Measurements from ENCODE around the gene ADH1C.

The ADH1C gene

GRCh38 chr4:99314211-99314610, 38.3 kb downstream of the ADH1C start:
- H3K27me3 ChIP-seq (ENCODE audit: insufficient read depth, low read length), result no peaks in the 10 kb centered on the region
- no peak overlapping the region for H2AFZ ChIP-seq (ENCODE audit: low read depth, low read length)
- H3K36me3 ChIP-seq (ENCODE audit: insufficient read depth, low read length), result no peaks in the 10 kb centered on the region
- H3K9me3 ChIP-seq (ENCODE audit: low read length), result no peaks in the 10 kb centered on the region
- H3K4me3 ChIP-seq (ENCODE audit: low read length), result no peak overlapping the region
- H3K4me1 ChIP-seq (ENCODE audit: insufficient read depth, low read length), result no peaks in the 10 kb centered on the region

- Histone ChIP-seq H3K9me3 (ENCODE audit: low read length) (no peaks in the 10 kb centered on the region), H2AFZ (ENCODE audit: low read depth, low read length) (no peak overlapping the region), H3K36me3 (ENCODE audit: insufficient read depth, low read length) (no peaks in the 10 kb centered on the region), H3K27me3 (ENCODE audit: insufficient read depth, low read length) (no peaks in the 10 kb centered on the region), H3K4me3 (ENCODE audit: low read length) (no peak overlapping the region), H3K4me1 (ENCODE audit: insufficient read depth, low read length) (no peaks in the 10 kb centered on the region)
Observed at GRCh38 chr4:99310389-99310788, 42.2 kb downstream of the ADH1C start.

GRCh38 chr4:99305638-99306400, 46.7 kb downstream of the ADH1C start:
- Histone ChIP-seq H3K36me3 (ENCODE audit: insufficient read depth, low read length) (no peaks in the 10 kb centered on the region), H3K4me3 (ENCODE audit: low read length) (no peak overlapping the region), H3K27me3 (ENCODE audit: insufficient read depth, low read length) (no peaks in the 10 kb centered on the region), H2AFZ (ENCODE audit: low read depth, low read length) (no peak overlapping the region), H3K4me1 (ENCODE audit: insufficient read depth, low read length) (no peaks in the 10 kb centered on the region), H3K9me3 (ENCODE audit: low read length) (no peaks in the 10 kb centered on the region)

DNA sequence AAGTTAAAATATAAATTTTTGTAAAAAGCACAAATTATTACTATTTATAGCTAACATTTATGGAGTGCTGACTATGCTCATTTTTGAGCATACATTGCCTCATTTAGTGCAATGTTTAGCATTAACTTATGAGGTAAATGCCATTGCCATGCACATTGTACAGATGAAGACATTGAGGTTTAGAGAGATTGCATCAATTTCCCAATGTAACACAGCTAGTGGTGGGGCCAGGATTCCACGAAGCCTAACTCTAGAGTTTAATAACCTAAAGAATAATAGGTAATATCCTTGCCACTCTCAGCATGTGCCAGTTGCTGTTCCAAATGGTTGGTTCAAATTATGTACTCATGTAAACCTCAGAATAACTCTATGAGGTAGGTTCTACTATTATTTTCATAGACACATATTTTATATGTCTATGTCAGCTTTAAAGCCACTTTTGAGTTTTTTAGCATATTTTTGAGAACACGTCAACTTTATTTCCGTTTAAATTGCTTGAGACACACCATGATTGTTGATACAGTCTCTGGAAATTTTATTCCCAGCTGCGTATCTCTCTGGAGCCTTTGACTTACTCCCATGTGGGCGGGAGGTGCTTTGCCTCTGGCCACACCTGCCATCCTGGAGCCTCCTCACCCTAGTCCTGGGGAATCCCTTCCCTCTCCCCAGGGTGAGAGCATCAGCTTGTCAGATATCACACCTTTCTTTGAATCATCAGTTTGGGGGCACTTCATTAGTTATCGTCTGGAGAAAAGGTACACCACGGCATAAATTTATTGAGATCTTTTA, 51.0 kb downstream of the ADH1C start:
- Histone ChIP-seq H3K4me3 (ENCODE audit: low read length) (no peak overlapping the region), H3K9me3 (ENCODE audit: low read length) (no peaks in the 10 kb centered on the region), H2AFZ (ENCODE audit: low read depth, low read length) (no peak overlapping the region), H3K27me3 (ENCODE audit: insufficient read depth, low read length) (no peaks in the 10 kb centered on the region), H3K36me3 (ENCODE audit: insufficient read depth, low read length) (no peaks in the 10 kb centered on the region), H3K4me1 (ENCODE audit: insufficient read depth, low read length) (no peaks in the 10 kb centered on the region)

GRCh38 chr4:99300934-99301333, 51.6 kb downstream of the ADH1C start:
- no peaks in the 10 kb centered on the region for H3K4me1 ChIP-seq (ENCODE audit: insufficient read depth, low read length)
- H3K4me3 ChIP-seq (ENCODE audit: low read length), result no peak overlapping the region
- no peaks in the 10 kb centered on the region for H3K36me3 ChIP-seq (ENCODE audit: insufficient read depth, low read length)
- H3K27me3 ChIP-seq (ENCODE audit: insufficient read depth, low read length), result no peaks in the 10 kb centered on the region
- no peak overlapping the region for H2AFZ ChIP-seq (ENCODE audit: low read depth, low read length)
- H3K9me3 ChIP-seq (ENCODE audit: low read length), result no peaks in the 10 kb centered on the region

DNA sequence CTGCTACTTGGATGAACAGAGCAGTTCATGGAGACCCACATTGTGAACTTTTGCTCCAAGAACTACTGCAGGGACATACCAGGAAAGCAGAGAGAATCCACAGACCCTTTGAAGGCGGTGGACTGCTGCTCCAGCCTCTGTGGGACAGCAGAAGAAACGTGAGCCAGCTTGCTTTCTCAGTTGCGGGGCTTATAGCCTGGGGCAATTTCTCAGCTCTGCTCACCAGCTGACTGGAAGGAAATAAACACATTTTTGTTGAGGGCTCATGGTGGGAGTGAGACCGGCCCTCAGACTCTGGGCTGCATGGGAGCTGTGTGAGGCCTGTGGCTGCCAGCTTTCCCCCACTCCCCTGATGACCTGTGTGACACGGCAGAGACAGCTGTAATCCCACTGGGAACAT, 59.2 kb downstream of the ADH1C start:
- H3K4me1 ChIP-seq (ENCODE audit: insufficient read depth, low read length), result no peaks in the 10 kb centered on the region
- no peak overlapping the region for H2AFZ ChIP-seq (ENCODE audit: low read depth, low read length)
- H3K27me3 ChIP-seq (ENCODE audit: insufficient read depth, low read length), result no peaks in the 10 kb centered on the region
- no peaks in the 10 kb centered on the region for H3K36me3 ChIP-seq (ENCODE audit: insufficient read depth, low read length)
- no peak overlapping the region for H3K4me3 ChIP-seq (ENCODE audit: low read length)
- no peaks in the 10 kb centered on the region for H3K9me3 ChIP-seq (ENCODE audit: low read length)

- Histone ChIP-seq H3K9me3 (ENCODE audit: low read length) (no peaks in the 10 kb centered on the region), H2AFZ (ENCODE audit: low read depth, low read length) (no peak within 1 kb of the TSS), H3K36me3 (ENCODE audit: insufficient read depth, low read length) (no peaks in the 10 kb centered on the region), H3K27me3 (ENCODE audit: insufficient read depth, low read length) (no peaks in the 10 kb centered on the region), H3K4me3 (ENCODE audit: low read length) (no peak within 1 kb of the TSS), H3K4me1 (ENCODE audit: insufficient read depth, low read length) (no peaks in the 10 kb centered on the region)
Observed at GRCh38 chr4:99290848-99291786, 61.4 kb downstream of the ADH1C start, which contains the start of gene ADH1A. Gene ADH1A, minus strand, starts transcription at chr4:99290985. Its CDS starts 71 bp downstream, at chr4:99290914.
